Measurements from ENCODE around the gene APP.

GRCh38 chr21:25929856-25930520 is 240.6 kb downstream of the APP start:
- no peak for TF ChIP-seq CTCF (IDR thresholded peaks at IDR 0.05; ENCODE audit: insufficient read depth, low read length)
- TF ChIP-seq POLR2AphosphoS5 (IDR thresholded peaks at IDR 0.05; ENCODE audit: low read depth) = no peak
- TF ChIP-seq SPI1 (IDR thresholded peaks at IDR 0.05; ENCODE audit: borderline replicate concordance, low read depth) = no peak
